Keratinocyte (primary cell): ENCODE data around the gene KIAA1755.

Experiments used
- CTCF ChIP-seq, 3 experiments: IDR thresholded peaks in 1 of 3; conservative IDR thresholded peaks in 1 of 3; optimal IDR thresholded peaks in 1 of 3; 2 replicates in 2 of 3; 3 replicates in 1 of 3; pipeline versions ENCODE3 to v1.5.1; 2011; ENCODE audit warnings: low read length in 3 of 3, mild to moderate bottlenecking in 3 of 3, moderate library complexity in 2 of 3, control low read depth in 1 of 3, inconsistent platforms in 1 of 3; ENCODE audit not compliant: insufficient read depth in 2 of 3; ENCODE audit errors: extremely low read depth in 1 of 3
- EZH2 ChIP-seq: IDR thresholded peaks from one replicate; pipeline ENCODE4 v1.6.1; 2012; ENCODE audit warnings: inconsistent platforms, mild to moderate bottlenecking, low read length, moderate library complexity

GRCh38 chr20:38207621-38208020 is 52.9 kb downstream of the KIAA1755 start:
- no peak for TF ChIP-seq CTCF (optimal IDR thresholded peaks at IDR 0.05 in 1 of 3, IDR thresholded peaks at IDR 0.05 in 1 of 3, conservative IDR thresholded peaks at IDR 0.05 in 1 of 3; ENCODE audit: extremely low read depth in 1 of 3, insufficient read depth in 2 of 3, low read length in 3 of 3)
- no peak for TF ChIP-seq EZH2
